HepG2 (cell line): ENCODE data around the gene MPV17L. TPM values are rescaled to one million over a fixed set of nuclear protein-coding genes. Genes with fewer than 3 reads are reported as not detected.

Experiments used
- BCLAF1 ChIP-seq: fragments of 450-650 bp; IDR thresholded peaks from 2 replicates; pipeline ENCODE4 v1.6.1; 2017; ENCODE audit warnings: mild to moderate bottlenecking
- HNRNPLL ChIP-seq: fragments of 200-400 bp; formaldehyde crosslinking; IDR thresholded peaks from 2 replicates; pipeline ENCODE4 v1.6.1; 2017; ENCODE audit warnings: mild to moderate bottlenecking, low read depth, low read length; ENCODE audit not compliant: poor library complexity, severe bottlenecking
- MXD4 ChIP-seq: IDR thresholded peaks from 2 replicates; pipeline ENCODE4 v1.6.1; 2016; ENCODE audit warnings: mild to moderate bottlenecking, missing biosample characterization, missing genetic modification reagents
- NFE2 ChIP-seq: sonication (generic); formaldehyde crosslinking; IDR thresholded peaks from 2 replicates; pipeline ENCODE4 v1.4.0; 2020; ENCODE audit warnings: missing genetic modification reagents
- NFIB ChIP-seq: sonication (generic); formaldehyde crosslinking; IDR thresholded peaks from 2 replicates; pipeline ENCODE4 v1.9.0; 2021; ENCODE audit warnings: missing genetic modification reagents, mild to moderate bottlenecking, borderline replicate concordance
- NR2C2 ChIP-seq: sonication (generic); formaldehyde crosslinking; IDR thresholded peaks from 2 replicates; pipeline ENCODE4 v1.4.0; 2020; ENCODE audit warnings: missing genetic modification reagents, mild to moderate bottlenecking, moderate library complexity, borderline replicate concordance
- ZKSCAN1 ChIP-seq: fragments of 150-350 bp; IDR thresholded peaks from 2 replicates; pipeline ENCODE4 v1.6.1; 2014; ENCODE audit warnings: low read length
- ZNF382 ChIP-seq: sonication (generic); formaldehyde crosslinking; IDR thresholded peaks from 2 replicates; pipeline ENCODE4 v1.5.0; 2020; ENCODE audit warnings: missing genetic modification reagents, mild to moderate bottlenecking, borderline replicate concordance
- ZNF383 ChIP-seq: sonication (generic); formaldehyde crosslinking; IDR thresholded peaks from 2 replicates; pipeline ENCODE4 v1.4.0; 2020; ENCODE audit warnings: missing genetic modification reagents, mild to moderate bottlenecking, borderline replicate concordance
- ZNF576 ChIP-seq: sonication (generic); formaldehyde crosslinking; IDR thresholded peaks from 2 replicates; pipeline ENCODE4 v1.4.0; 2020; ENCODE audit warnings: mild to moderate bottlenecking, missing genetic modification reagents
- ZNF7 ChIP-seq: IDR thresholded peaks from 2 replicates; pipeline ENCODE4 v1.6.1; 2016; ENCODE audit warnings: missing biosample characterization, missing genetic modification reagents
- ZNF878 ChIP-seq: sonication (generic); formaldehyde crosslinking; IDR thresholded peaks from 2 replicates; pipeline ENCODE4 v1.8.1; 2023; ENCODE audit warnings: mild to moderate bottlenecking, missing genetic modification reagents, moderate library complexity
- polyA plus RNA-seq, 8 experiments: library from polyadenylated mRNA; depleted of rRNA in 3 of 8; stranded (reverse) in 7 of 8; unstranded in 1 of 8; fragments of >200 nt; fragmentation: Illumina TruSeq in 4 of 8; extraction: Trizol in 4 of 8; gene quantifications; 2 replicates each; pipeline versions ENCODE4 v1.2.1 to v1.2.3, GENCODE V29; 2011 to 2016; ENCODE audit warnings: low read depth in 4 of 8, missing spikeins in 1 of 8, mixed read lengths in 1 of 8; ENCODE audit not compliant: insufficient read depth in 1 of 8
- total RNA-seq, 5 experiments: library from RNA; depleted of rRNA; stranded (reverse); fragments of >200 nt; fragmentation: Illumina TruSeq; extraction: Trizol; gene quantifications; 2 replicates each; pipeline ENCODE4 v1.2.3, GENCODE V29; 2016; ENCODE audit warnings: low read depth in 1 of 5
- TF ChIP-seq, protein P1 (sequence below): sonication (generic); formaldehyde crosslinking; IDR thresholded peaks from 2 replicates; pipeline ENCODE4 v1.9.0; 2021; ENCODE audit warnings: mild to moderate bottlenecking, missing genetic modification reagents
- TF ChIP-seq, protein P2 (sequence below): sonication (generic); formaldehyde crosslinking; conservative IDR thresholded peaks from 2 replicates; pipeline ENCODE4 v1.4.0; 2020; ENCODE audit warnings: mild to moderate bottlenecking, missing genetic modification reagents, moderate library complexity
- TF ChIP-seq, protein P3 (sequence below): conservative IDR thresholded peaks from 2 replicates; pipeline ENCODE4 v1.6.1; 2018; ENCODE audit warnings: missing genetic modification reagents

Gene MPV17L
- total and polyA plus RNA-seq, 2 of the 13 experiments (the other 11 are each of a cell fraction or from before 2014, with no cell fraction given) = 34.7 to 63.8 TPM

- TF ChIP-seq, protein P1, sequence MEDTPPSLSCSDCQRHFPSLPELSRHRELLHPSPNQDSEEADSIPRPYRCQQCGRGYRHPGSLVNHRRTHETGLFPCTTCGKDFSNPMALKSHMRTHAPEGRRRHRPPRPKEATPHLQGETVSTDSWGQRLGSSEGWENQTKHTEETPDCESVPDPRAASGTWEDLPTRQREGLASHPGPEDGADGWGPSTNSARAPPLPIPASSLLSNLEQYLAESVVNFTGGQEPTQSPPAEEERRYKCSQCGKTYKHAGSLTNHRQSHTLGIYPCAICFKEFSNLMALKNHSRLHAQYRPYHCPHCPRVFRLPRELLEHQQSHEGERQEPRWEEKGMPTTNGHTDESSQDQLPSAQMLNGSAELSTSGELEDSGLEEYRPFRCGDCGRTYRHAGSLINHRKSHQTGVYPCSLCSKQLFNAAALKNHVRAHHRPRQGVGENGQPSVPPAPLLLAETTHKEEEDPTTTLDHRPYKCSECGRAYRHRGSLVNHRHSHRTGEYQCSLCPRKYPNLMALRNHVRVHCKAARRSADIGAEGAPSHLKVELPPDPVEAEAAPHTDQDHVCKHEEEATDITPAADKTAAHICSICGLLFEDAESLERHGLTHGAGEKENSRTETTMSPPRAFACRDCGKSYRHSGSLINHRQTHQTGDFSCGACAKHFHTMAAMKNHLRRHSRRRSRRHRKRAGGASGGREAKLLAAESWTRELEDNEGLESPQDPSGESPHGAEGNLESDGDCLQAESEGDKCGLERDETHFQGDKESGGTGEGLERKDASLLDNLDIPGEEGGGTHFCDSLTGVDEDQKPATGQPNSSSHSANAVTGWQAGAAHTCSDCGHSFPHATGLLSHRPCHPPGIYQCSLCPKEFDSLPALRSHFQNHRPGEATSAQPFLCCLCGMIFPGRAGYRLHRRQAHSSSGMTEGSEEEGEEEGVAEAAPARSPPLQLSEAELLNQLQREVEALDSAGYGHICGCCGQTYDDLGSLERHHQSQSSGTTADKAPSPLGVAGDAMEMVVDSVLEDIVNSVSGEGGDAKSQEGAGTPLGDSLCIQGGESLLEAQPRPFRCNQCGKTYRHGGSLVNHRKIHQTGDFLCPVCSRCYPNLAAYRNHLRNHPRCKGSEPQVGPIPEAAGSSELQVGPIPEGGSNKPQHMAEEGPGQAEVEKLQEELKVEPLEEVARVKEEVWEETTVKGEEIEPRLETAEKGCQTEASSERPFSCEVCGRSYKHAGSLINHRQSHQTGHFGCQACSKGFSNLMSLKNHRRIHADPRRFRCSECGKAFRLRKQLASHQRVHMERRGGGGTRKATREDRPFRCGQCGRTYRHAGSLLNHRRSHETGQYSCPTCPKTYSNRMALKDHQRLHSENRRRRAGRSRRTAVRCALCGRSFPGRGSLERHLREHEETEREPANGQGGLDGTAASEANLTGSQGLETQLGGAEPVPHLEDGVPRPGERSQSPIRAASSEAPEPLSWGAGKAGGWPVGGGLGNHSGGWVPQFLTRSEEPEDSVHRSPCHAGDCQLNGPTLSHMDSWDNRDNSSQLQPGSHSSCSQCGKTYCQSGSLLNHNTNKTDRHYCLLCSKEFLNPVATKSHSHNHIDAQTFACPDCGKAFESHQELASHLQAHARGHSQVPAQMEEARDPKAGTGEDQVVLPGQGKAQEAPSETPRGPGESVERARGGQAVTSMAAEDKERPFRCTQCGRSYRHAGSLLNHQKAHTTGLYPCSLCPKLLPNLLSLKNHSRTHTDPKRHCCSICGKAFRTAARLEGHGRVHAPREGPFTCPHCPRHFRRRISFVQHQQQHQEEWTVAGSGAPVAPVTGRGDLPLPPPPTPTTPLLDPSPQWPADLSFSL (CRISPR knock-in tag) = 0 out of 2 replicates have a peak, but pooled peaks have one; percentile 38
- TF ChIP-seq NFIB (CRISPR knock-in tag) = no peak
- TF ChIP-seq ZNF7 (CRISPR knock-in tag) = no peak
- TF ChIP-seq BCLAF1 = no peak
- no peak; the same call in 1 of the 2 replicates for TF ChIP-seq NR2C2 (CRISPR knock-in tag)
- no peak for TF ChIP-seq HNRNPLL
- TF ChIP-seq ZKSCAN1 = 0 out of 2 replicates have a peak, but pooled peaks have one; percentile 17
- TF ChIP-seq, protein P2, sequence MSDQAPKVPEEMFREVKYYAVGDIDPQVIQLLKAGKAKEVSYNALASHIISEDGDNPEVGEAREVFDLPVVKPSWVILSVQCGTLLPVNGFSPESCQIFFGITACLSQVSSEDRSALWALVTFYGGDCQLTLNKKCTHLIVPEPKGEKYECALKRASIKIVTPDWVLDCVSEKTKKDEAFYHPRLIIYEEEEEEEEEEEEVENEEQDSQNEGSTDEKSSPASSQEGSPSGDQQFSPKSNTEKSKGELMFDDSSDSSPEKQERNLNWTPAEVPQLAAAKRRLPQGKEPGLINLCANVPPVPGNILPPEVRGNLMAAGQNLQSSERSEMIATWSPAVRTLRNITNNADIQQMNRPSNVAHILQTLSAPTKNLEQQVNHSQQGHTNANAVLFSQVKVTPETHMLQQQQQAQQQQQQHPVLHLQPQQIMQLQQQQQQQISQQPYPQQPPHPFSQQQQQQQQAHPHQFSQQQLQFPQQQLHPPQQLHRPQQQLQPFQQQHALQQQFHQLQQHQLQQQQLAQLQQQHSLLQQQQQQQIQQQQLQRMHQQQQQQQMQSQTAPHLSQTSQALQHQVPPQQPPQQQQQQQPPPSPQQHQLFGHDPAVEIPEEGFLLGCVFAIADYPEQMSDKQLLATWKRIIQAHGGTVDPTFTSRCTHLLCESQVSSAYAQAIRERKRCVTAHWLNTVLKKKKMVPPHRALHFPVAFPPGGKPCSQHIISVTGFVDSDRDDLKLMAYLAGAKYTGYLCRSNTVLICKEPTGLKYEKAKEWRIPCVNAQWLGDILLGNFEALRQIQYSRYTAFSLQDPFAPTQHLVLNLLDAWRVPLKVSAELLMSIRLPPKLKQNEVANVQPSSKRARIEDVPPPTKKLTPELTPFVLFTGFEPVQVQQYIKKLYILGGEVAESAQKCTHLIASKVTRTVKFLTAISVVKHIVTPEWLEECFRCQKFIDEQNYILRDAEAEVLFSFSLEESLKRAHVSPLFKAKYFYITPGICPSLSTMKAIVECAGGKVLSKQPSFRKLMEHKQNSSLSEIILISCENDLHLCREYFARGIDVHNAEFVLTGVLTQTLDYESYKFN (CRISPR knock-in tag) = peak; percentile 67
- no peak for TF ChIP-seq ZNF382 (CRISPR knock-in tag)
- TF ChIP-seq ZNF878 (CRISPR knock-in tag) = no peak
- no peak for TF ChIP-seq ZNF576 (CRISPR knock-in tag)
- TF ChIP-seq NFE2 (CRISPR knock-in tag) = no peak
- TF ChIP-seq MXD4 (CRISPR knock-in tag) = no peak
- no peak for TF ChIP-seq ZNF383 (CRISPR knock-in tag)
- TF ChIP-seq, protein P3, sequence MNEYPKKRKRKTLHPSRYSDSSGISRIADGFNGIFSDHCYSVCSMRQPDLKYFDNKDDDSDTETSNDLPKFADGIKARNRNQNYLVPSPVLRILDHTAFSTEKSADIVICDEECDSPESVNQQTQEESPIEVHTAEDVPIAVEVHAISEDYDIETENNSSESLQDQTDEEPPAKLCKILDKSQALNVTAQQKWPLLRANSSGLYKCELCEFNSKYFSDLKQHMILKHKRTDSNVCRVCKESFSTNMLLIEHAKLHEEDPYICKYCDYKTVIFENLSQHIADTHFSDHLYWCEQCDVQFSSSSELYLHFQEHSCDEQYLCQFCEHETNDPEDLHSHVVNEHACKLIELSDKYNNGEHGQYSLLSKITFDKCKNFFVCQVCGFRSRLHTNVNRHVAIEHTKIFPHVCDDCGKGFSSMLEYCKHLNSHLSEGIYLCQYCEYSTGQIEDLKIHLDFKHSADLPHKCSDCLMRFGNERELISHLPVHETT (CRISPR knock-in tag) = no peak
Measured at GRCh38 chr16:15443753-15444152, 48.2 kb downstream of the MPV17L start (continued).
